GM23248 (cell line): ENCODE measurements around the gene UBASH3B. TPM values are rescaled to one million over a fixed set of nuclear protein-coding genes. Genes with fewer than 3 reads are reported as not detected.

Source experiments
- DNase-seq: peaks from one replicate; pipeline ENCODE4 v3.0.0-alpha.2; 2015
- H2AFZ ChIP-seq: fragments of 200-600 bp; sonication (generic); 2 replicates; pipeline ENCODE4 v1.6.1; 2016; ENCODE audit warnings: antibody characterized with exemption
- H3F3A ChIP-seq: fragments of 200-600 bp; sonication (generic); 2 replicates; pipeline ENCODE4 v1.6.1; 2016; ENCODE audit warnings: mild to moderate bottlenecking, antibody characterized with exemption, mixed run types; ENCODE audit not compliant: insufficient read depth
- H3K27ac ChIP-seq: fragments of 200-600 bp; sonication (generic); 2 replicates; pipeline ENCODE4 v1.5.1; 2016; ENCODE audit warnings: mild to moderate bottlenecking
- H3K27me3 ChIP-seq: fragments of 200-600 bp; sonication (generic); replicated peaks from 2 replicates; pipeline ENCODE4 v1.6.1; 2016; ENCODE audit warnings: mild to moderate bottlenecking; ENCODE audit not compliant: insufficient read depth
- H3K36me3 ChIP-seq: fragments of 200-600 bp; sonication (generic); 2 replicates; pipeline ENCODE4 v1.6.1; 2016; ENCODE audit warnings: low read depth, mild to moderate bottlenecking
- H3K4me1 ChIP-seq: fragments of 200-600 bp; sonication (generic); 2 replicates; pipeline ENCODE4 v1.6.1; 2016; ENCODE audit warnings: mild to moderate bottlenecking; ENCODE audit not compliant: insufficient read depth
- H3K4me2 ChIP-seq: fragments of 200-600 bp; sonication (generic); one replicate; pipeline ENCODE4 v1.6.1; 2016; ENCODE audit warnings: mild to moderate bottlenecking; ENCODE audit not compliant: unreplicated experiment
- H3K4me3 ChIP-seq: fragments of 200-600 bp; sonication (generic); 2 replicates; pipeline ENCODE4 v1.5.1; 2016; ENCODE audit warnings: mild to moderate bottlenecking
- H3K79me2 ChIP-seq: fragments of 200-600 bp; sonication (generic); 2 replicates; pipeline ENCODE4 v1.6.1; 2016; ENCODE audit warnings: mild to moderate bottlenecking; ENCODE audit not compliant: insufficient read depth
- H3K9ac ChIP-seq: fragments of 200-600 bp; sonication (generic); 2 replicates; pipeline ENCODE4 v1.6.1; 2016; ENCODE audit warnings: mild to moderate bottlenecking
- H3K9me2 ChIP-seq: fragments of 200-600 bp; sonication (generic); 2 replicates; pipeline ENCODE4 v1.6.1; 2016; ENCODE audit warnings: mixed run types, mild to moderate bottlenecking, moderate library complexity; ENCODE audit not compliant: insufficient read depth
- H3K9me3 ChIP-seq: fragments of 200-600 bp; sonication (generic); one replicate; pipeline ENCODE4 v1.6.1; 2017; ENCODE audit warnings: low read depth
- H4K20me1 ChIP-seq: fragments of 200-600 bp; sonication (generic); 2 replicates; pipeline ENCODE4 v1.6.0; 2016; ENCODE audit not compliant: insufficient read depth
- EZH2 ChIP-seq: fragments of 200-600 bp; sonication (generic); IDR thresholded peaks from 2 replicates; pipeline ENCODE4 v1.6.1; 2018; ENCODE audit warnings: antibody characterized with exemption, mild to moderate bottlenecking; ENCODE audit not compliant: insufficient read depth, poor library complexity, severe bottlenecking
- EZH2phosphoT487 ChIP-seq: fragments of 200-600 bp; sonication (generic); IDR thresholded peaks from 2 replicates; pipeline ENCODE4 v1.6.1; 2018; ENCODE audit warnings: antibody characterized with exemption, moderate library complexity, mild to moderate bottlenecking, low read depth; ENCODE audit not compliant: insufficient read depth
- WGBS, 2 experiments: methylation state at CpG; one replicate each; pipeline ENCODE4 v1.1.6; 2015 to 2017; ENCODE audit warnings: low lambda C conversion rate in 2 of 2, low coverage in 1 of 2; ENCODE audit errors: missing lambda C conversion rate in 2 of 2; 5-methylcytosine and 5-hydroxymethylcytosine counted together
- in situ Hi-C: fragments of 300-500 bp; cut with MboI; formaldehyde crosslinking; loops from 2 replicates; pipeline ENCODE4 v1.15.0; 2020
- polyA plus RNA-seq: library from polyadenylated mRNA; unstranded; fragments of >200 nt; fragmentation: Nextera tagmentation; extraction: Ambion mirVana; gene quantifications from 2 replicates; pipeline ENCODE4 v1.2.1, GENCODE V29; 2016
- total RNA-seq: library from RNA; depleted of rRNA; stranded (reverse); fragments of >200 nt; shearing (Covaris generic); gene quantifications from 2 replicates; pipeline ENCODE4 v1.2.3, GENCODE V29; 2014

UBASH3B gene
- total and polyA plus RNA-seq, 2 experiments from 2014 or later: 15.5 to 19.7 TPM

DNA sequence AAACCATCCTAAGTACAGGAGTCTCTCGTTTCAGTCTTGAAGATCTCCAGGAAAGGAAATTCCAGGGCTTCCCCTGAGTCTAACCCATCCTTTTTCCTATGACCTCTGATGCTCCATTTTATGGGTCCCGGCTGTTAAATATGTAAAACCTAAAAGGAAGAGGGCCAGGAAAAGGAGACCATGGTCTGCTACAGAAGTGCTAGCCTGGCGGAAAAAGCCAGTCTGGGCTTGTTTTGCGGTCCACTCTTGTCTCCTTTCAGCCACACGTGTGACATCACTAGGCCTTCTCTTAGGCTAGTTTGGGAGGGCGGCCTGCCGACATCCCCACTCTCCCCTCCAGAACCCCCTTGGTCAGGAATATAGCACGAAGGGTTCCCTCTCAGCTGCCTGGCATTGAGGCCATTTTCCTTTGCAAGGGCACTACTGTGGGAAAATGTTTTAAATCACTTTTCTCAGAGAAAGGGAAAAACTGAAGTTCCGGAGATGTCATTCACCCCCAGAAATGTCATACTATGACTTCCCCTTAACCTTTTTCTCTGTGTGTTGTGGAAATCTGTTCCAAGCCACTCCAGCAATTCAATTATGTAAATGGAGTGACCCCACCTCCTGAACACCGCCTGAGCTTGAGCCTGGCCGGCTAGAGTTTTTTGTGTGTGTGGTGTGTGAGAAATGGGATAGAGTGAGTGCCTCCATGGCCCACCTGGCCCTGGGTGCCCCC is 86.9 kb downstream of the UBASH3B start:
- Histone ChIP-seq H3K79me2 (peaks cover 57% of the 10 kb centered on the region), H3K9me3 (no peaks in the 10 kb centered on the region), H3K4me1 (peaks cover 5% of the 10 kb centered on the region; the same call in 1 of the 2 replicates), H3K4me2 (no peak overlapping the region), H4K20me1 (no peaks in the 10 kb centered on the region), H3K9me2 (no peaks in the 10 kb centered on the region), H3F3A (peaks cover 4% of the 10 kb centered on the region), H3K27me3 (no peaks in the 10 kb centered on the region), H3K4me3 (no peak overlapping the region), H2AFZ (no peak overlapping the region), H3K36me3 (no peaks in the 10 kb centered on the region), H3K27ac (no peak overlapping the region), H3K9ac (no peak overlapping the region)
- no peak for DNase-seq
- in situ Hi-C loops: no loop called here
- 95% methylated on average over 11 of the region's 11 CpGs for WGBS, 2 experiments
- TF ChIP-seq EZH2 (no peak), EZH2phosphoT487 (no peak)

DNA sequence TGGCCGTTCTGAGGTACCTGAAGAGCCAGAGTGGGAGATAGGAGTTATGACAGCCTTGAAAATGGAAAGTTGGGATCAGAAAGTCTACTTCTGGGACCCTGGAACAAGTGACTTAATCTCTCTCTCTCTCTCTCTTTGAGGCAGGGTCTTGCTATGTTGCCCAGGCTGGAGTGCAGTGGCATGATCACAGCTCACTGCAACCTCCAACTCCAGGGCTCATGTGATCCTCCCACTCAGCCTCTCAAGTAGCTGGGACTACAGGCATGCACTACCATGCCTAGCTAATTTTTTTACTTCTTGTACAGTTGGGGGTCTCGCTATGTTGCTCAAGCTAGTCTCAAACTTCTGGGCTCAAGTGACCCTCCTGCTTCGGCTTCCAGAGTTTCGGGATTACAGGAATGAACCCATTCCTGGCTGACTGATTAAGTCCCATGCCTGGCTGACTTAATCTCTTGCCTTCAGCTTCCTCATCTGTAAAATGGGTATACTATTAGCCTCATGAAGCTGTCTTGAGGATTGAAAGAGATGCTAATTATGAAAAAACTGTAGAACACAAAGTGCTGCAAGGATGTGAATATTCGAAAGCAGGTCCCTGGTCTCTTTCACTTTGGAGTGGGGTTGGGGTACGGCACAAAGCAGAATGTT is 87.7 kb downstream of the UBASH3B start:
- no peak for DNase-seq
- no peaks in the 10 kb centered on the region for H3K36me3 ChIP-seq
- peaks cover 2% of the 10 kb centered on the region for H3K4me1 ChIP-seq
- H3K27ac ChIP-seq: no peak overlapping the region
- no peak overlapping the region for H3K9ac ChIP-seq
- no peaks in the 10 kb centered on the region for H4K20me1 ChIP-seq
- TF ChIP-seq EZH2phosphoT487 (no peak), EZH2 (no peak)
- 96 to 97% methylated on average over 6 of the region's 6 CpGs for WGBS, 2 experiments
- H3K27me3 ChIP-seq: no peaks in the 10 kb centered on the region
- H3F3A ChIP-seq: peaks cover 11% of the 10 kb centered on the region
- H3K4me3 ChIP-seq: no peak overlapping the region
- H2AFZ ChIP-seq: no peak overlapping the region
- H3K4me2 ChIP-seq: no peak overlapping the region
- in situ Hi-C loops: no loop called here
- H3K9me2 ChIP-seq: no peaks in the 10 kb centered on the region
- H3K79me2 ChIP-seq: peaks cover 59% of the 10 kb centered on the region
- no peaks in the 10 kb centered on the region for H3K9me3 ChIP-seq

DNA sequence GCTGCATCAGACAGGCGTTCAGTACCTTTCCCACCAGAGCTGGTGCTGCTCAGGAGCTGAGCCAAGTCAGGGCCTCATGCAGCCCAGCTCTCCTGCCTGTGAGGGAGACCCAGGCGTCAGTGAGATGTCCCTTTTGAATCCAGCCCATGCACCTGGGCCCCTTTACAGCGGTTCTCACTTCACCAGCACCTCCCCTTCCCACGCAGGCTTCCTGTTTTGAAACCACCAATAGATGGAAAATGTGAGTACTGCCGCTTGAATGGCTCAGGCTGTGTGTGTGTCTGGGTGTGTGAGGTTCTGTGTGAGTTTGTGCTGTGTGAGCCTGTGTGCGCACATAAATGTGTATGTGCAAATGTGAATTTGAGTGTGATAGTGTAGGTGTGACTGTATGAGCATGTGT is 88.4 kb downstream of the UBASH3B start:
- TF ChIP-seq EZH2phosphoT487: no peak
- TF ChIP-seq EZH2: no peak
- WGBS, 2 experiments: 88% methylated on average over 6 of the region's 6 CpGs
- H4K20me1 ChIP-seq: no peaks in the 10 kb centered on the region
- H3K4me3 ChIP-seq: no peak overlapping the region
- no peaks in the 10 kb centered on the region for H3K36me3 ChIP-seq
- H3K27me3 ChIP-seq: no peaks in the 10 kb centered on the region
- H3K79me2 ChIP-seq: peaks cover 59% of the 10 kb centered on the region
- no peaks in the 10 kb centered on the region for H3K9me3 ChIP-seq
- H2AFZ ChIP-seq: no peak overlapping the region
- no peak overlapping the region for H3K9ac ChIP-seq
- no peak for DNase-seq
- in situ Hi-C loops: no loop called here
- no peak overlapping the region for H3K27ac ChIP-seq
- no peaks in the 10 kb centered on the region for H3K9me2 ChIP-seq
- H3K4me1 ChIP-seq: peaks cover 9% of the 10 kb centered on the region
- H3K4me2 ChIP-seq: no peak overlapping the region
- H3F3A ChIP-seq: peaks cover 17% of the 10 kb centered on the region

DNA sequence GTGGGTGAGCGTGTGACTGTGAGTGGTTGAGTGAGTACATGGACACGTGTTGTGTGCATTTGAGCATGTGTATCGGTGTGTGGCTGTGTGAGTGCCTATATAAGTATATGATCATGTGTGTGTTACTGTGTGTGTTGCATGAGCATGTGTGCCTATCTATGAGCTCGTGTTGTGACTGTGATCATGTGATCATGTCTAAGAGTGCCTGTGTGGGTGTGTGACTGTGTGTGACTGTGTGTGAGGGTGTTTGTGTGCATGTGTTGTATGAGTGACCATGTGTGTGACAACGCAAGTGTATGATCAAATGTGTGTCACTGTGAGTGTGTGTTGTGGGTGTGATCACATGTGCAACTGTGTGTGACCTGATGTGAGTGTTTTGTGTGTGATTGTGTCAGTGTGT is 88.8 kb downstream of the UBASH3B start:
- TF ChIP-seq EZH2phosphoT487: no peak
- no peak for TF ChIP-seq EZH2
- in situ Hi-C loops: no loop called here
- no peaks in the 10 kb centered on the region for H3K27me3 ChIP-seq
- WGBS, 2 experiments: 72 to 80% methylated on average over 5 of the region's 5 CpGs
- no peaks in the 10 kb centered on the region for H3K9me3 ChIP-seq
- H3K9me2 ChIP-seq: no peaks in the 10 kb centered on the region
- H3K79me2 ChIP-seq: peaks cover 58% of the 10 kb centered on the region
- H3K4me3 ChIP-seq: no peak overlapping the region
- H3K4me1 ChIP-seq: peaks cover 12% of the 10 kb centered on the region
- H3K27ac ChIP-seq: no peak overlapping the region
- no peak for DNase-seq
- no peaks in the 10 kb centered on the region for H3K36me3 ChIP-seq
- H3K4me2 ChIP-seq: no peak overlapping the region
- H4K20me1 ChIP-seq: no peaks in the 10 kb centered on the region
- H3K9ac ChIP-seq: no peak overlapping the region
- H2AFZ ChIP-seq: no peak overlapping the region
- peaks cover 21% of the 10 kb centered on the region for H3F3A ChIP-seq
